GM23338 (cell line): ENCODE results near the gene LACC1. TPM values are rescaled to one million over a fixed set of nuclear protein-coding genes. Genes with fewer than 3 reads are reported as not detected.

Experiments used
- ATAC-seq: fragments of 200-7000 bp; cut with Tn5 transposase; 3 replicates; pipeline ENCODE4 v1.9.1; 2020
- DNase-seq: peaks from one replicate; pipeline ENCODE4 v3.0.0-alpha.2; 2015; ENCODE audit warnings: low spot score
- H2AFZ ChIP-seq: fragments of 200-600 bp; sonication (generic); 2 replicates; pipeline ENCODE4 v1.8.0; 2016; ENCODE audit warnings: antibody characterized with exemption, mild to moderate bottlenecking, moderate library complexity
- H3F3A ChIP-seq: fragments of 200-600 bp; sonication (generic); replicated peaks from 2 replicates; pipeline ENCODE4 v1.8.0; 2017; ENCODE audit warnings: antibody characterized with exemption, mixed run types, low read depth
- H3K27ac ChIP-seq: fragments of 200-600 bp; sonication (generic); 2 replicates; pipeline ENCODE4 v1.6.1; 2016; ENCODE audit warnings: low read depth
- H3K27me3 ChIP-seq: fragments of 200-600 bp; sonication (generic); 2 replicates; pipeline ENCODE4 v1.8.0; 2016; ENCODE audit warnings: mild to moderate bottlenecking, mixed run types, moderate library complexity; ENCODE audit not compliant: insufficient read depth
- H3K36me3 ChIP-seq: fragments of 200-600 bp; sonication (generic); 2 replicates; pipeline ENCODE4 v1.8.0; 2016; ENCODE audit warnings: mild to moderate bottlenecking; ENCODE audit not compliant: insufficient read depth
- H3K4me1 ChIP-seq: fragments of 200-600 bp; sonication (generic); 2 replicates; pipeline ENCODE4 v1.8.0; 2016; ENCODE audit warnings: mild to moderate bottlenecking, moderate library complexity; ENCODE audit not compliant: insufficient read depth
- H3K4me2 ChIP-seq: fragments of 200-600 bp; sonication (generic); 2 replicates; pipeline ENCODE4 v1.7.1; 2017; ENCODE audit warnings: mixed run types
- H3K4me3 ChIP-seq: fragments of 200-600 bp; sonication (generic); 2 replicates; pipeline ENCODE4 v1.6.1; 2016; ENCODE audit warnings: mixed run types
- H3K79me2 ChIP-seq: fragments of 200-600 bp; sonication (generic); replicated peaks from 2 replicates; pipeline ENCODE4 v1.8.0; 2017; ENCODE audit warnings: mild to moderate bottlenecking; ENCODE audit not compliant: insufficient read depth
- H3K9me2 ChIP-seq: fragments of 200-600 bp; sonication (generic); 2 replicates; pipeline ENCODE4 v1.8.0; 2017; ENCODE audit not compliant: insufficient read depth
- H4K20me1 ChIP-seq: fragments of 200-600 bp; sonication (generic); replicated peaks from 2 replicates; pipeline ENCODE4 v1.8.0; 2017; ENCODE audit warnings: mild to moderate bottlenecking; ENCODE audit not compliant: insufficient read depth
- H3K27ac Mint-ChIP-seq: 2 replicates; pipeline ENCODE4 v1.8.0; 2020; ENCODE audit warnings: inconsistent platforms, mild to moderate bottlenecking, moderate library complexity, mixed read lengths
- H3K27me3 Mint-ChIP-seq: 3 replicates; pipeline ENCODE4 v1.8.0; 2022; ENCODE audit warnings: low read depth, mild to moderate bottlenecking, moderate library complexity, mixed read lengths, inconsistent platforms; ENCODE audit not compliant: insufficient read depth, poor library complexity
- H3K36me3 Mint-ChIP-seq: 3 replicates; pipeline ENCODE4 v1.8.0; 2021; ENCODE audit warnings: low read depth, mild to moderate bottlenecking, inconsistent platforms, moderate library complexity, mixed read lengths
- H3K4me1 Mint-ChIP-seq: 3 replicates; pipeline ENCODE4 v1.8.0; 2020; ENCODE audit warnings: mild to moderate bottlenecking, inconsistent platforms, mixed read lengths
- H3K4me3 Mint-ChIP-seq: 3 replicates; pipeline ENCODE4 v1.8.0; 2021; ENCODE audit warnings: moderate library complexity, mild to moderate bottlenecking, inconsistent platforms, mixed read lengths
- H3K9me3 Mint-ChIP-seq: 3 replicates; pipeline ENCODE4 v1.8.0; 2020; ENCODE audit warnings: moderate library complexity, mild to moderate bottlenecking, inconsistent platforms, mixed read lengths
- CREB1 ChIP-seq: fragments of 250-450 bp; sonication (Bioruptor Pico); IDR thresholded peaks from 2 replicates; pipeline ENCODE4 v1.5.0; 2020; ENCODE audit warnings: low read depth, mild to moderate bottlenecking, moderate library complexity
- CTCF ChIP-seq, 2 experiments: fragments of 200-600 bp in 1 of 2; sonication (generic) in 1 of 2; conservative IDR thresholded peaks; 2 replicates each; pipeline versions ENCODE4 v1.5.1 to v1.6.1; 2016 to 2017; ENCODE audit warnings: antibody characterized with exemption in 2 of 2, low read depth in 2 of 2, mild to moderate bottlenecking in 2 of 2, moderate library complexity in 1 of 2
- EZH2 ChIP-seq: fragments of 200-600 bp; sonication (generic); IDR thresholded peaks from one replicate; pipeline ENCODE4 v1.8.0; 2017; ENCODE audit warnings: antibody characterized with exemption, mild to moderate bottlenecking, low read depth; ENCODE audit not compliant: unreplicated experiment
- EZH2phosphoT487 ChIP-seq: fragments of 200-600 bp; sonication (generic); IDR thresholded peaks from one replicate; pipeline ENCODE4 v1.8.1; 2018; ENCODE audit warnings: antibody characterized with exemption; ENCODE audit not compliant: unreplicated experiment
- JUNB ChIP-seq: IDR thresholded peaks from one replicate; pipeline ENCODE4 v1.6.1; 2016; ENCODE audit warnings: antibody characterized with exemption; ENCODE audit not compliant: unreplicated experiment
- NANOG ChIP-seq: IDR thresholded peaks from 2 replicates; pipeline ENCODE4 v1.6.1; 2016; ENCODE audit warnings: antibody characterized with exemption, borderline replicate concordance
- POLR2AphosphoS5 ChIP-seq: IDR thresholded peaks from 2 replicates; pipeline ENCODE4 v1.6.1; 2016; ENCODE audit warnings: antibody characterized with exemption, low read depth
- REST ChIP-seq: IDR thresholded peaks from one replicate; pipeline ENCODE4 v1.6.1; 2018; ENCODE audit warnings: antibody characterized with exemption; ENCODE audit not compliant: unreplicated experiment
- STAT1 ChIP-seq: IDR thresholded peaks from one replicate; pipeline ENCODE4 v1.6.1; 2016; ENCODE audit warnings: antibody characterized with exemption; ENCODE audit not compliant: unreplicated experiment
- ZNF114 ChIP-seq: fragments of 250-450 bp; sonication (Bioruptor Pico); IDR thresholded peaks from 2 replicates; pipeline ENCODE4 v1.5.0; 2020; ENCODE audit warnings: mild to moderate bottlenecking, moderate library complexity
- ZNF331 ChIP-seq: fragments of 250-450 bp; sonication (Bioruptor Pico); IDR thresholded peaks from 2 replicates; pipeline ENCODE4 v1.5.0; 2020; ENCODE audit warnings: low read depth, mild to moderate bottlenecking, moderate library complexity
- ZNF462 ChIP-seq: fragments of 250-450 bp; sonication (Bioruptor Pico); IDR thresholded peaks from 2 replicates; pipeline ENCODE4 v1.5.0; 2020; ENCODE audit warnings: mild to moderate bottlenecking, moderate library complexity
- polyA plus RNA-seq: library from polyadenylated mRNA; unstranded; fragments of >200 nt; fragmentation: Nextera tagmentation; extraction: Ambion mirVana; gene quantifications from 2 replicates; pipeline ENCODE4 v1.2.1, GENCODE V29; 2016
- total RNA-seq: library from RNA; depleted of rRNA; stranded (reverse); fragments of >200 nt; shearing (Covaris generic); gene quantifications from 2 replicates; pipeline ENCODE4 v1.2.3, GENCODE V29; 2014
- TF ChIP-seq, protein P1 (sequence below): IDR thresholded peaks from 2 replicates; pipeline ENCODE4 v1.6.1; 2016; ENCODE audit warnings: antibody characterized with exemption

Gene LACC1
- total and polyA plus RNA-seq, 2 experiments from 2014 or later: 4.4 to 4.6 TPM

DNA sequence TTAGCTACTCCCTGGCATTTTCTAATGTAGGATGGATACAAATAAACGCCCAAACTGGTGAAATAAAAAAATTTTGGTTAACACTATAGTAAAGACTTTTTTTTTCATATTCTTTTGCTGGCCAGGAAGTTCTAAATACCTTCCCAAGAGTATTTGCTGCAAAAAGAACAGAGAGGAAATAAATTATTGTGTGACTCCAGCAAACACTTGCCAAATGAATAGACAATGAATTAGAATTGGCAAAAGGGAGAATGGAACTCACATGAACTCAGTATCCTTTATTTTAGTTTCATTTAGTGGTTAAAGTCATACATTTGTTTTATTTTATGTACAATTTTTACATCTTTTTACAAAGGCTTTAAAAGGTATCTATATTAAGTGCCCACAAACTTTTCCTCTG lies 58.1 kb downstream of the LACC1 start (continued):
- TF ChIP-seq, protein P1, sequence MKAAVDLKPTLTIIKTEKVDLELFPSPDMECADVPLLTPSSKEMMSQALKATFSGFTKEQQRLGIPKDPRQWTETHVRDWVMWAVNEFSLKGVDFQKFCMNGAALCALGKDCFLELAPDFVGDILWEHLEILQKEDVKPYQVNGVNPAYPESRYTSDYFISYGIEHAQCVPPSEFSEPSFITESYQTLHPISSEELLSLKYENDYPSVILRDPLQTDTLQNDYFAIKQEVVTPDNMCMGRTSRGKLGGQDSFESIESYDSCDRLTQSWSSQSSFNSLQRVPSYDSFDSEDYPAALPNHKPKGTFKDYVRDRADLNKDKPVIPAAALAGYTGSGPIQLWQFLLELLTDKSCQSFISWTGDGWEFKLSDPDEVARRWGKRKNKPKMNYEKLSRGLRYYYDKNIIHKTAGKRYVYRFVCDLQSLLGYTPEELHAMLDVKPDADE: no peak

- no peak for ATAC-seq
- peaks cover 3% of the 10 kb centered on the region for H3K27me3 Mint-ChIP-seq
- TF ChIP-seq EZH2 (no peak), ZNF462 (no peak), EZH2phosphoT487 (no peak), CREB1 (no peak), POLR2AphosphoS5 (no peak), ZNF114 (CRISPR knock-in tag) (no peak), REST (no peak), JUNB (no peak), STAT1 (no peak), NANOG (no peak), ZNF331 (CRISPR knock-in tag) (no peak), CTCF (conservative IDR thresholded peaks at IDR 0.05; ENCODE audit: low read depth in 2 of 2) (no peak)
These were observed 58.7 kb downstream of the LACC1 start for GRCh38 chr13:43938449-43938848.

More at GRCh38 chr13:43938449-43938848, 58.7 kb downstream of the LACC1 start:
- Histone ChIP-seq H3K36me3 (no peaks in the 10 kb centered on the region), H3K27me3 (no peaks in the 10 kb centered on the region), H3K27ac (no peak overlapping the region), H2AFZ (no peak overlapping the region), H3K4me3 (no peak overlapping the region), H4K20me1 (no peaks in the 10 kb centered on the region), H3K4me2 (no peak overlapping the region), H3K79me2 (no peaks in the 10 kb centered on the region), H3K9me2 (no peaks in the 10 kb centered on the region), H3F3A (no peaks in the 10 kb centered on the region), H3K4me1 (no peaks in the 10 kb centered on the region)
- H3K9me3 Mint-ChIP-seq: no peaks in the 10 kb centered on the region
- peaks cover 2% of the 10 kb centered on the region; the same call in 1 of the 3 replicates for H3K4me1 Mint-ChIP-seq
- no peak for DNase-seq
- no peak overlapping the region for H3K27ac Mint-ChIP-seq
- H3K4me3 Mint-ChIP-seq: no peak overlapping the region
- no peaks in the 10 kb centered on the region for H3K36me3 Mint-ChIP-seq
